NK-92 treated with Interleukin-12 subunit alpha and Interleukin-12 subunit beta, amount 100 ng/mL, for 24 hours (cell line): ENCODE measurements around the gene STON1.
"Not testable (repeated sequence)": the region's sequence is repeated elsewhere in the genome, so short reads cannot be mapped to it uniquely, and the experiment has no call there.

Experiments used
- DNase-seq: peaks from one replicate; lab custom pipeline; 2025; lab: John Stamatoyannopoulos, UW

Gene STON1

GRCh38 chr2:48529194-48529593, 760 bp upstream of the STON1 start:
- no peak for DNase-seq

- no peak for DNase-seq
These were observed 300 bp upstream of the STON1 start for GRCh38 chr2:48529676-48530032.

- DNase-seq, result no peak
These were observed 1.2 kb downstream of the STON1 start for GRCh38 chr2:48531141-48531648.

- no peak for DNase-seq
These were observed 2.2 kb downstream of the STON1 start for GRCh38 chr2:48532174-48532573.

- DNase-seq, result no peak
These were observed 2.9 kb downstream of the STON1 start for GRCh38 chr2:48532824-48533223.

- DNase-seq, result no peak
These were observed 4.8 kb downstream of the STON1 start for GRCh38 chr2:48534781-48535180.

GRCh38 chr2:48540237-48540935, 10.4 kb downstream of the STON1 start:
- DNase-seq, result no peak

GRCh38 chr2:48541666-48542389, 11.9 kb downstream of the STON1 start:
- no peak for DNase-seq

GRCh38 chr2:48543895-48544294, 13.9 kb downstream of the STON1 start:
- DNase-seq, result no peak

GRCh38 chr2:48545244-48545643, 15.3 kb downstream of the STON1 start:
- DNase-seq, result no peak

- DNase-seq, result no peak
These were observed 18.9 kb downstream of the STON1 start for GRCh38 chr2:48548840-48549239.

- no peak for DNase-seq
These were observed 20.0 kb downstream of the STON1 start for GRCh38 chr2:48549972-48550371.

GRCh38 chr2:48551548-48551947, 21.6 kb downstream of the STON1 start:
- DNase-seq, result no peak

- DNase-seq, result not testable (repeated sequence)
These were observed 25.1 kb downstream of the STON1 start for GRCh38 chr2:48555071-48555470.

GRCh38 chr2:48558456-48558855, 28.5 kb downstream of the STON1 start:
- DNase-seq, result no peak

- DNase-seq, result no peak
These were observed 30.7 kb downstream of the STON1 start for GRCh38 chr2:48560546-48561209.

- DNase-seq, result no peak
These were observed 32.3 kb downstream of the STON1 start for GRCh38 chr2:48562281-48562680.

GRCh38 chr2:48566592-48567310, 36.8 kb downstream of the STON1 start:
- DNase-seq, result no peak

GRCh38 chr2:48567671-48568070, 37.7 kb downstream of the STON1 start:
- DNase-seq, result no peak

- peak; percentile 32 for DNase-seq
These were observed 38.6 kb downstream of the STON1 start for GRCh38 chr2:48568547-48568946.

- DNase-seq, result no peak
These were observed 39.5 kb downstream of the STON1 start for GRCh38 chr2:48569433-48569832.

GRCh38 chr2:48572816-48573215, 42.9 kb downstream of the STON1 start:
- no peak for DNase-seq
